HG03432 (cell line): ENCODE results near the gene HAO2.
"Not testable (repeated sequence)": the region's sequence is repeated elsewhere in the genome, so short reads cannot be mapped to it uniquely, and the experiment has no call there.

ENCODE experiments used
- ATAC-seq: cut with Tn5 transposase; IDR thresholded peaks from one replicate; pipeline ENCODE4 v1.9.1; 2021; ENCODE audit warnings: mild to moderate bottlenecking, moderate library complexity; ENCODE audit not compliant: unreplicated experiment

Gene HAO2

DNA sequence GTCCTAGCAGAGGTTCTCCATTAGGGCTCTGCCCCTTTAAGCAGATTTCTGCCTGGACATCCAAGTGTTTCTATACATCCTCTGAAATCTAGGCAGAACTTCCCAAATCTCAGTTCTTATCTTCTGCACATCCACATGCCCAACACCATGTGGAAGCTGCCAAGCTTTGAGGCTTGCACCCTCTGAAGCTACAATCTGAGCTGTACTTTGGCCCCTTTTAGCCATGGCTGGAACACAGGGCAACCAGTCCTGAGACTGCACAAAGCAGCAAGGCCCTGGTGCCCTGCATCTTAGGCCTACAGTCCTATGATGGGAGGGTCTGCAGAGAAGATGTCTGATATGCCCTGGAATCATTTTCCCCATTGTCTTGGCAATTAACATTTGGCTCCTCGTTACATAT lies 8.0 kb downstream of the HAO2 start:
- ATAC-seq = no peak

- not testable (repeated sequence) for ATAC-seq
These were observed 9.0 kb downstream of the HAO2 start for GRCh38 chr1:119377594-119377993.

- ATAC-seq = no peak
These were observed 10.5 kb downstream of the HAO2 start for GRCh38 chr1:119379117-119379516.

DNA sequence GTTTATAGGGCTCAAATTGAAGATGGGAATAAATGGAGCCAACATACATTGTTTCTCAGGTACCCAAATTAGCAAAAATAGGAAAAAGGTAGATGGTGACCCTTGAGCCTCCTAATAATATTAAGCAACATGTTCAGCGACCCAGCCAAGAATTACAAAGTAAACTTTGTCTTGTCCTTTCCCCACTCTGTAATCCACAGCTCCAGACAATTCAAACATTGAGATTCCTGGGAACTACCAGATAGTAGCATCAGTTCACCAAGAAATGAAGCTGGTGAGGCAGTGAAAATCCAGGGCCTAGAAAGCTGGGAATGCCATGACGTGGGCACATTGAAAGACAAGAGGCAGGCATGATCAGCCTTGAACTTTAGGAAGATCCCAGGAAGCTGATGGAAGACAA lies 11.7 kb downstream of the HAO2 start:
- ATAC-seq = no peak

- ATAC-seq = no peak
These were observed 12.5 kb downstream of the HAO2 start for GRCh38 chr1:119380983-119381662.

DNA sequence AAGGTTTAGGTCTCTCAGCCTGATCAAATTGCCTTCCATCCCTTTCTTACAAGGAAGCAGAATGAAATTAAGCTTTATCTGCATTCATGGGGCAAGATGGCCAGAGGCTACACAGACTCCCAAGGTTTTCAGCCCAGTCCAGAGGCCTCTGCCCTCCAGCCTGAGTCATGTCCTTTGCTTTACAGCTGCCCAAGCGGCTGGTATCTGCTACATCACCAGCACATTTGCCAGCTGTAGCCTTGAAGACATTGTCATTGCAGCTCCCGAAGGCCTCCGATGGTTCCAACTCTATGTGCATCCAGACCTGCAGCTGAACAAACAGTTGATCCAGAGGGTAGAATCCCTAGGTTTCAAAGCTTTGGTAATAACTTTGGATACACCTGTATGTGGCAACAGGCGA lies 16.0 kb downstream of the HAO2 start:
- no peak for ATAC-seq

- no peak for ATAC-seq
These were observed 17.1 kb downstream of the HAO2 start for GRCh38 chr1:119385650-119386049.

DNA sequence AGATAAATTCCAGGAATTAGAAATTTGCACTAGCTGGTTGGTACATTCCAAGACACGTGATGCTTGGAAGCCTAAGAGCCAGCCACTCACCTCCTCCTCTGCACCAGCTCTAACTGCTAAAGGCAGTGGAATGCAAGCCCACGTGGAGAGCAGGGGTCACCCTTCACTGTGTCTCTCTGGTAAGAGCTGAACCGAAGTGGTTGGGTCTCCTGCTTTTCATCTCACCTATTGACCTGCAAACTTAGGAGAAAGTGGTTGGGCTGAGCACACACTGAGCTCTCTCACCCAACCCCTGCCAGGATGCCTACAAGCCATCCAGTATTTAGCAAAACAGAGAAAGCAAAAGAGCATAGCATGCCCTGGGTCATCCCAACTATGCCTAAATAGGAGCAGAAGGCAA lies 19.3 kb downstream of the HAO2 start:
- ATAC-seq = no peak

DNA sequence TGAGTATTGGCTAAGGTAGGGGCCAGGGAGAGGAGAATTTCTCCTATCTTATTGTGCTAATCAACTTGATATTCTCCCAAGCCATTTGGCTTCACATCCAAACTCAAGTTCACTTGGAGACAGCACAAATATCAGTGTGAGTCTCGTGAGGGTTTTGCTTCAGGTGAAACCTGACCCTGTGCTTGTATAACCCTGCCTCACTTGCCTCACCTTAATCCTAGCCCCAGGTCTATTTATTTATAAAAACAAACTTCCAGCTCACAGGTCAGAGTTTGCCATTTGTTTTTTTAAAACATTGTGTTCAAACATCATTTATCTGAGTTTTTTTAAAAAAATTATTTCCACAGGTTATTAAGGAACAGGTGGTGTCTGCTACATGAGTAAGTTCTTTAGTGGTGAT lies 19.9 kb downstream of the HAO2 start:
- no peak for ATAC-seq

GRCh38 chr1:119390526-119390925 lies 21.9 kb downstream of the HAO2 start:
- ATAC-seq = no peak

GRCh38 chr1:119391749-119392148 lies 23.2 kb downstream of the HAO2 start:
- no peak for ATAC-seq

GRCh38 chr1:119394085-119394484 lies 25.5 kb downstream of the HAO2 start:
- no peak for ATAC-seq

DNA sequence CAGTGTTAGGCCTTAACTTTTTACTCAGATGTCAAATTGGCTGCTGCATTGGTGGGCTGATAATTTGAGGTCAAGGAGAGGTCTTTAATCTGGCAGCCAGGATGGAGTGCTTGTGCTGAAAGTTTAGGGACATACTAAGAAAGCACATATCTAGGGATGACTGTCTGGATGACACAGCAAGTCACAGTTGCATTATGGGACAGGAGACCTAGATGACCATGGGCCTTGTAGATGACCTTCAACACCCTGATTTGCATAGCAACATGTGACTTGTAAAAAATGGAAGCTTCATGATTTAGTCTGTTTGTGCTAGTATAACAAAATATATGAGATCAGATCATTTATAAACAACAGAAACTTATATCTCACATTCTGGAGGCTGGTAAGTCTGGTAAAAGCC lies 28.4 kb downstream of the HAO2 start:
- ATAC-seq = no peak

DNA sequence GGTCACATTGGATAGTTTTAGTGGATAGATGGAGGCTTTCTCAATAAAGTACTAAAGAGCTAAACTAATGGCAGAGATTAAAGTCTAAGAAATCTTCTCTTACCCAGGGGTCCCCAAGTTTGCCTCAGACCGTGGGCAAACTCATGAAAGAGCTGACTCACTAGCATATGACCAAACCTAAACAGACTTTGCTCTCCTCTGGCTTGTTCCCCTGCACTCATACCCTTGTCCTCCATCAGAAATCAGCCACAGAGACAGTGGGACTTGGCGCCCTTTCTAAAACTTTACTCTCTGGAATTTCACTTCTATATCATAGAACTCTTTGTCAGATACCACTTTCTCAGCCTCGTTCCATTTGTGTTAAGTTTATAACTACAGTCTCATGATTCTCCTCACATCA lies 29.4 kb downstream of the HAO2 start:
- ATAC-seq = no peak

DNA sequence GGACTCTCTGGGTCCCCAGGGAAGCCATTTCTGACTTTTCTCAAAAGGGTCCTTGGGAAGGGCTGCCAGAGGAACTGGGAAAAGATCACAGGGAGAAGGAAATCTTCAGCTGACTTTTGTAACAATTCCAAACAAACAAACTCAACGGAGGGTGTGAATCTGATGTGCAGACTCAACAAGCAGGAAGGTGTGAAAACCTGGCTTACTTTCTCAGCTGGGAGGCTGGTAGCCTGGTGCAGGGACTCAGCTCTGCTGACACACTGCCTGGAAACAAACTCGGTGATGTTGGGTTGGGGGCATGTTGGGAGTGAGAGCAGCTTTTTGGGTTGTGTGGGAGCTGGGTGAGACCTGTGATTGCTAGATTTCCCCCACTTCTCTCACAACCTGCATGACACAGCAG lies 36.2 kb downstream of the HAO2 start:
- no peak for ATAC-seq

DNA sequence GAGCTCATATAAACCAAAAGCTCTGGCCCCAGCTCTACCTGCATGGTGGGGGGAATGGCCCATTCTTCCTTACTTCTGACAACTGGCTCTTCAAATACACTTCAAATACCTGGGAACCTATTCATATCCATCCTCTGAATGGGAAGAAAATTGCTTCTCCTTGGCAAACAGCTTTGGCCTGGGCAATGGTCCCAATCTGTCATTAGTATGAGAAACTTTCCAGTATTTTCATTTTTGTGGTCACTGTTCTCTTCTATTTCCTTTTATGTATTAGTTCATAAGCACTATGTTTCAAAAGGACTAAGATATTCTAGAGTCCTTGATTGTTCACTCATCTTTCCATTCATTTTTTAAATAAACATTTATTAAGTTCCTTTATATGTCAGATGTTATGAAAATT lies 41.1 kb downstream of the HAO2 start:
- no peak for ATAC-seq

- ATAC-seq = no peak
These were observed 42.4 kb downstream of the HAO2 start for GRCh38 chr1:119410961-119411360.

DNA sequence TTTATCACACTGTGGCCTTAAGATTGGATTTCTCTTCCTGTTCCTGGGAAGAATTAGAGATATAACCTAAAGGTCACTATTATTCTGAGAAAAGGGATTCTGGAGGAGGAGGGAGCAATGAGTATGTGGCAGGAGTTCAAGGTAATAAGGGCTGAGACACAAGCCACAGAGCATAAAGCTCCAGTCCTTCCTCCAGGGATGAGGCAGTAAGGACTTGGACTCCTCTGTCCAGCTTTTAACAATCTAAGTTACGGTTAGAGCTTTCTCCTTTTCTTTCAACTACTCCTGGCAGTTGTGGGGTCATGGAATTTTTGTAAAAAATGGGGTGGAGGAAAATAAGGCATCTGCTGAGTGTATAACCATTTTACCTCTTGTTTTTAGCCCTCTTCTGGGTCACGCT lies 46.4 kb downstream of the HAO2 start, which contains the start of gene HSD3B2:
TSS of gene HSD3B2 (plus strand) at position 201 of the 400 bp plus-strand sequence. CDS start 270 bp downstream, outside the sequence.
- no peak for ATAC-seq

DNA sequence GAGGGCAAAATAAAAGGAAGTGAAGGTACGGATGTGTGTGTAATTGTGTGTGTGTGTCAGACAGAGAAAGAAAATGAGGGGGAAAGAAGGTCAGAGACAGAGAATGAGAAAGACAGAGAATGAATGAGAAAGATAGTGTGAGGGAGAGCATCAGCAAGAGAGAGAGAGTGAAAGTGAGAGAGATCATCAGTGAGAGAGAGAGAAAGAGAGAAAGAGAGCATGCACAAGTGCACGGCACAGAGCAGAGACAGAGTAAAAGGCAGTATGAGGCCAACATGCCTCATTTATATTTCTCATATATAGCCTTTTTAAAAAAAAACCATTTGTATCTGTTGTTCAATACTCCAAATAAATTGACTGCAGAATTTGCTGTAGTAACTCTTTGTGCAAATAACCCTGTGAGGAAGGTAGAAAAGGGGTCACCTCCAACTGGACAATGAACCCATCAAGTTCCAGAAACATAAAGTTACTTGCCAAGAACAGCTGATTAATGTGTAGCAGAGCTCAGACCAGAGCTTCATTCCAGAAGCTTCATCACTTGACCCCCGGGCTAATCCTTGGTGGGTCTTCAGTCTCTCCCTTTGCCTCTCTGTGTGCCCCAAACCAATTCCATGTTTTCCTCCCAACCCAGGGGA lies 47.5 kb downstream of the HAO2 start:
- no peak for ATAC-seq

- ATAC-seq = no peak
These were observed 50.5 kb downstream of the HAO2 start for GRCh38 chr1:119419109-119419508.

GRCh38 chr1:119420638-119421037 lies 52.1 kb downstream of the HAO2 start:
- ATAC-seq = no peak

DNA sequence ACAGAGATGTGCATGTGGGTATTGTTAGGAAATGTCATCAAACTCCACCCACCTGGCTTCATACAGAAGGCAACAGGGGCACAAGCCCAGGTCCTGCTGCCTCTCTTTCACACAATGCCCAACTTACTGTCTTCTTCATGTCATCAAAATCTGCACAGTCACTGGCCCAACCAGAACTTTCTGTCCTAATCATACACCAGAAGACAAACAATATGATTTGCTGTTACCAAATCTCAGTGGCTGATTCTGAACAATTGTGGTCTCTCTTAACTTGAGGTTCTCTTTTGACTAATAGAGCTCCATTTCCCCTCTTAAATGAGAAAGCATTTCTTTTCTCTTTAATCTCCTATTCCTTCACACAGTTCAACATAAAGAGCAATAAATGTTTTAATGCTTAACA lies 54.0 kb downstream of the HAO2 start:
- ATAC-seq = no peak

DNA sequence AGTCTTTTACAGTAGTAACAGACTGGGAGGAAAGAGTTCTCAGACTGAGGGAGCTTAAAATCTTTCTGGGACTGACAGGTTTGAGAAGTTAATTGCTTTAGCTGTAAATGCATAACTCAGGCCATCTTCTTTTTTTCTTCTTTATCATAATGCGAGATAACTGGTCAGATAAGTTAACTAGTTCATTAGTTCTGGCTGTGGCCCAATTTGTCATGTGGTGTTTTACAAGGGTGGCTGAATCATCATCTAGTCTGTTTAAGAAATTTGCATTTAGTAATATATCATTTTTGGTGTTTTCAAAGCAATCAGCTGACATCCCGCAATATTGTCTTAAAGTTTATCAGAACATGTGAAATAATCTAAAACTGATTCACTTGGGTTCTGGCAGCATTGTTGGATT lies 60.4 kb downstream of the HAO2 start:
- ATAC-seq = no peak
